Natural killer cell treated with Interleukin-12 subunit alpha and Interleukin-12 subunit beta and Interleukin-15 and Interleukin-18, amount 100 ng/mL, for 72 hours (primary cell): ENCODE results near the gene SLC22A23. TPM values are rescaled to one million over a fixed set of nuclear protein-coding genes. Genes with fewer than 3 reads are reported as not detected.

ENCODE experiments used
- ATAC-seq, 2 donors: fragments of 150-1000 bp; cut with Tn5 transposase in 1 of 2; sonication (Bioruptor Pico), chemical (Tn5 transposase) in 1 of 2; 2 replicates each; pipeline ENCODE4 v1.10.0; 2021
- DNase-seq: peaks from one replicate; pipeline ENCODE4 v3.0.0; 2022; ENCODE audit warnings: low spot score
- H3K27ac Mint-ChIP-seq, 2 donors: 1 replicate in 1 of 2; 2 replicates in 1 of 2; pipeline ENCODE4 v1.8.0; 2022; ENCODE audit warnings: mixed read lengths in 2 of 2, mild to moderate bottlenecking in 1 of 2, moderate library complexity in 1 of 2
- H3K27me3 Mint-ChIP-seq, 2 donors: 1 replicate in 1 of 2; 2 replicates in 1 of 2; pipeline ENCODE4 v1.8.0; 2022; ENCODE audit warnings: mixed read lengths in 2 of 2
- H3K36me3 Mint-ChIP-seq: one replicate; pipeline ENCODE4 v1.8.0; 2022; ENCODE audit warnings: mixed read lengths
- H3K4me1 Mint-ChIP-seq, 2 donors: 1 replicate in 1 of 2; 2 replicates in 1 of 2; pipeline ENCODE4 v1.8.0; 2022; ENCODE audit warnings: low read depth in 2 of 2, mixed read lengths in 2 of 2, mild to moderate bottlenecking in 1 of 2
- H3K4me3 Mint-ChIP-seq: one replicate; pipeline ENCODE4 v1.8.0; 2022; ENCODE audit warnings: mixed read lengths
- H3K9me3 Mint-ChIP-seq: 2 replicates; pipeline ENCODE4 v1.8.0; 2022; ENCODE audit warnings: mixed read lengths
- total RNA-seq, 2 donors: library from RNA; stranded (reverse); gene quantifications; one replicate each; pipeline ENCODE4 v1.2.3, GENCODE V29; 2022

The SLC22A23 gene
- total RNA-seq, 2 donors from 2014 or later: 0.11 to 0.14 TPM

DNA sequence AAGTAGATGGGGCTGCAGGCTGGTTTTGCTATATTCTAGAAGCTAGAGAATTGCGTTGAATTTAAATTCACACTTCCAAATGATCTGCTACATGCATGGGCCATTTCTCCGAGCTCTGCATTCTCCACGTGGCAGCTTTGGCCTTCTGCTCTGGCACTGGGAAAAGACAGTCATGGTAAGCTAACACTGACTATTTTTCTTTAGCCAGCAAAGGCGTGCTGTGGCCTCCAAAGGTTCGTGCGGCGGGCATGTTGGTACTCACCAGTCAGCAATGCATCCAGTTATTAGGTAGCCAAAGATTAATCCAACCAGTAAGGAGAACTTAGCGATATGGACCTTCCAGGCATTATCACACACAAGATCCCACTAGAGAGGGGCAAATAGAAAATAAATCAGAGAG is 41.4 kb downstream of the SLC22A23 start:
- no peak for DNase-seq
- H3K36me3 Mint-ChIP-seq: no peaks in the 10 kb centered on the region
- peaks cover 4% of the 10 kb centered on the region in 2 donors for H3K4me1 Mint-ChIP-seq
- H3K27ac Mint-ChIP-seq: no peak overlapping the region
- ATAC-seq: no peak
- no peak overlapping the region for H3K4me3 Mint-ChIP-seq
- H3K27me3 Mint-ChIP-seq: peaks cover 4 to 27% of the 10 kb centered on the region in 2 donors
- no peaks in the 10 kb centered on the region for H3K9me3 Mint-ChIP-seq

DNA sequence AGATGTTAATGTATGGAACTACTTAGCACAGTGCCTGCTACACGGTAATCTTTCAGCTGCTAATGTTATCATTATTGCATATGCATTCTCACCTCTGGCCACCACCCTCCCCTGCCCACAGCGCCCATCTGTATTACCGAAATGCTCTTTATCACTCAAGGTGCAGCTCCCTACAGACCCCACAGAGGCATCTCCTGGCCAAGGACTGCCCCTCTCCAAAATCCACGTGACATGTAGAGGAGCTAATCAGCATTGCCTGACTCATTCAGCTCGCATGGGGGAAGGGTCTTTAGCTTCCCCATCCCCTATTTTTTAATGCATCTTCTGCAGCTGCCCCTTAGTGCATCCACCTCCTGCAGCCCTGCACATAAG is 41.8 kb downstream of the SLC22A23 start:
- DNase-seq: no peak
- Mint-ChIP-seq H3K27me3 (peaks cover 4 to 23% of the 10 kb centered on the region in 2 donors), H3K4me3 (no peak overlapping the region), H3K4me1 (peaks cover 4% of the 10 kb centered on the region in 2 donors), H3K27ac (no peak overlapping the region), H3K9me3 (no peaks in the 10 kb centered on the region), H3K36me3 (no peaks in the 10 kb centered on the region)
- ATAC-seq: no peak

DNA sequence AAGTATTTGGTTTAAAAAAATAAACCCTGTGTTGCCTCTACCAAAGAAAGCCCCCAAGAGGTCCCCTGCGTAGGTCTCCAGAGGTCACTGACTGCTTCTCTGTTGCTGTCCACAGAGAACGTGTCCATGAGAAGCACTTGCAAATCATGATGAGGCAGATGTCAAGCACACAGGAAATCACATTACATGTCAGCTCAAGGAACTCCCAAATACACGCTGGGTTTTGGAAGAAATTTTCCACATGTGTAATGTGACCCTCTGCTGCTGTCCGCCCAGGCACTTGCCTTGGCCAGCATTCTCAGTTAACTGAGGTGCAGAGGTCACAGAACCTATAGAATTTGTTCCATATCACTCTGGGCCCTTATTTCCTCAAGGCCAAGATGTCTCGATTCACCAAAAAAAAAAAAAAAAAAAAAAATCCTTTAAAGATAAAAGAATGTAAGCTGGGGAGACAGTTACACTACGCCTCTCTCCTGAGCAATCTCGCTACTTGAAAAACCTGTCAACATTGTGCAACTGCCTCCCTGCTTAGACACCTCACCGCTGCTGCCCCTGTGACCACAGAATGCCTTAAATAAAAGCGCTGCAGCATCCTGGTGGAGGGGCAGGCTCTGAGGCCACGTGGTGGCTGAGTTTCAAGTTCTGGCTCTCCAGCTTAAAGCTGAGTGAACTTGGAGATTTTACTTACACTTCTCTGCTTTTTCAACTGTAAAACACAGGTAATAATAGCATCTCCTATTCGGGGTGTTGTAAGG is 42.3 kb downstream of the SLC22A23 start:
- no peaks in the 10 kb centered on the region for H3K9me3 Mint-ChIP-seq
- H3K36me3 Mint-ChIP-seq: no peaks in the 10 kb centered on the region
- no peak overlapping the region for H3K27ac Mint-ChIP-seq
- no peak overlapping the region for H3K4me3 Mint-ChIP-seq
- H3K27me3 Mint-ChIP-seq: peaks cover 0 to 22% of the 10 kb centered on the region in 2 donors
- peaks cover 4% of the 10 kb centered on the region in 2 donors for H3K4me1 Mint-ChIP-seq
- ATAC-seq: peak; percentile 34 to 63
- no peak for DNase-seq

DNA sequence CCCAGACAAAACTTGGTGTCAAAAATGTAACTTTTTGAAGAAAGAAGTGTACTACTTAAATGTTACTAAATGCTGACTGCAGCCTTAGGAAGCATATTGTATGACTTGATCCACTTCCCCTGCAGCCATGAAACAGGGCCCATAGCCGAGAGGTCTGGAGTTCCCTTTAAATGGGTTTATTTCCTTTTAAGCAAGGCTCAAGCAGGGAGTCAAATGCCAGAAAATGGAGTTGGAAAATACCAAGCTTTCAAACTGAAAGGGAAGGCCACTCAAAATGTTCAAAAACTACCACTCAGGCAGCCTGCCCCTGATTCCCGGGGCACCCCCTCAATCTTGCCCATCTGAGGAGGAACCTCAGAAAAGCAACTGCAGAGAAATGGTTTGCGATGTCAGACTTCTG is 43.3 kb downstream of the SLC22A23 start:
- no peaks in the 10 kb centered on the region for H3K36me3 Mint-ChIP-seq
- H3K9me3 Mint-ChIP-seq: no peaks in the 10 kb centered on the region
- ATAC-seq (no peak), DNase-seq (no peak)
- H3K27me3 Mint-ChIP-seq: peaks cover 0 to 26% of the 10 kb centered on the region in 2 donors
- H3K27ac Mint-ChIP-seq: no peak overlapping the region
- H3K4me3 Mint-ChIP-seq: no peak overlapping the region
- peaks cover 4% of the 10 kb centered on the region in 2 donors for H3K4me1 Mint-ChIP-seq

DNA sequence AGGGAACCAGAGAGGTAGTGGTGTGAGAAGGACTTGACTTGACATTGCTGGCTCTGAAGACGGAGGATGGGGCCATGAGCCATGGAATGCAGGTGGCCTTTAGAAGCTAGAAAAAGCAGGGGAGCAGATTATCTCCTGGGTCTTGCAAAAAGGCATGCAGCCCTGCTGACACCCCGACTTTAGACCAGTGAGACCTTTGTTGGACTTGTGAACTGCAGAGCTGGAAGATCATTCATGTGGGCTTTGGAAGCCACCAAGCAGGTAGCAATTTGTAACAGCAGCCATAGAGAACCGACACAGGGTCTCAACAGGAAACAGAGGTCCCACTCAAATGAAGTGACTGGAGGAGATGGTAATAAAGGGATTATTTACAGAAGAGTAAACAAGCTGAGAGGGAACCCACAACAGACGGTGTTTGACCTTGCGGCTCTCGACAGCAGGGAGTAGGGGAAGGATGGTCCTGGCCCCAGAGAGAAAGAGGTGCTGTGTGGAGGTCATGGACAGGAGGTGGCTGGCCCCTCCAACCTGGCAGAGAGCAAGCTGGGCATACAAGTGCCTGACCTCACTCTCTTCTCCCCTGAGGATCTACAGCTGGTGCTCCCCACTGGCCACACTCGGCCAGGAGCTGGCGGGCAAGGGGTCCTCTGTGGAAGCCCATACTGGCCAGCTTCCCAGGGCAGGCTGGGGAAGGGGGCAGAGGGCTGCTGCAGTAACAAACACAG is 43.9 kb downstream of the SLC22A23 start:
- H3K27ac Mint-ChIP-seq: no peak overlapping the region
- no peaks in the 10 kb centered on the region for H3K36me3 Mint-ChIP-seq
- peaks cover 0 to 26% of the 10 kb centered on the region in 2 donors for H3K27me3 Mint-ChIP-seq
- no peaks in the 10 kb centered on the region for H3K9me3 Mint-ChIP-seq
- H3K4me3 Mint-ChIP-seq: no peak overlapping the region
- H3K4me1 Mint-ChIP-seq: peaks cover 4% of the 10 kb centered on the region in 2 donors
- ATAC-seq (peak; percentile 19 to 56), DNase-seq (no peak)

DNA sequence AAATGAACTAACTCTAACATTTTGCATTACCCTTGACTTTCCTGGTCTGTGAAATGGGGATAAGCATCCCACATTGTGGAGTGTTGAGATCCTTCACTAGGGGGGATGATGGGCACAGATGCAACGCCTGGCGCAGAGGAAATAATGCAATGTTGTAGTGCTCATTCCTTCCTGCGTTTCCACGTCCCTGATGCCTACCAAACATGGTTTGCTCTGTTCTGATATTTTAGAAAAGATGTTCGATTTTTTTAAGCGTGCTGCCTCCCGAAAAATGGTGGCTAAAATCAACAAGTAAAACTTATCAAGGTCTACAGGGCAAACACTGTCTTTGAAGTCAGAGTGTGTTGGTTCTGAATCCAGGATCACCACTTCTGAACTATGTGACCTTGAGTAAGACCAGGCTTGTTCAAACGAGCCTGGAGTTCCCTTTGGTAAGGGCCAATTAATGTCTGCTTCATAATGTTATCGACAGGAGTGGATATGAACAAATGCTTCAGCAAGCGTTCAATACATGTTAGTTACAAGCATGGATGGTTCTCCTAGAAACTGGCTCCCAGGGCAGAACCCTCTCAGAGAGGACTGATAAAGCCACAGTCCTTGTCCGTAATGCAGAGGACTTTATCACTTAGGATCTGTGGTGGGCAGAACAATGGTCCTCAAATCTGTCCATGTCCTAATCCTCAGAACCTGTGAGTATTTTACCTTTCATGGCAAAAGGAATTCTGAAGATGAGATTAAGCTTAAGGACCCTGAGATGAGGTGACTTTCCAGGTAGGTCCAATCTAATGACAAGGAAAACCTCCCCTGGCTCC is 44.7 kb downstream of the SLC22A23 start:
- peaks cover 4% of the 10 kb centered on the region in 2 donors for H3K4me1 Mint-ChIP-seq

DNA sequence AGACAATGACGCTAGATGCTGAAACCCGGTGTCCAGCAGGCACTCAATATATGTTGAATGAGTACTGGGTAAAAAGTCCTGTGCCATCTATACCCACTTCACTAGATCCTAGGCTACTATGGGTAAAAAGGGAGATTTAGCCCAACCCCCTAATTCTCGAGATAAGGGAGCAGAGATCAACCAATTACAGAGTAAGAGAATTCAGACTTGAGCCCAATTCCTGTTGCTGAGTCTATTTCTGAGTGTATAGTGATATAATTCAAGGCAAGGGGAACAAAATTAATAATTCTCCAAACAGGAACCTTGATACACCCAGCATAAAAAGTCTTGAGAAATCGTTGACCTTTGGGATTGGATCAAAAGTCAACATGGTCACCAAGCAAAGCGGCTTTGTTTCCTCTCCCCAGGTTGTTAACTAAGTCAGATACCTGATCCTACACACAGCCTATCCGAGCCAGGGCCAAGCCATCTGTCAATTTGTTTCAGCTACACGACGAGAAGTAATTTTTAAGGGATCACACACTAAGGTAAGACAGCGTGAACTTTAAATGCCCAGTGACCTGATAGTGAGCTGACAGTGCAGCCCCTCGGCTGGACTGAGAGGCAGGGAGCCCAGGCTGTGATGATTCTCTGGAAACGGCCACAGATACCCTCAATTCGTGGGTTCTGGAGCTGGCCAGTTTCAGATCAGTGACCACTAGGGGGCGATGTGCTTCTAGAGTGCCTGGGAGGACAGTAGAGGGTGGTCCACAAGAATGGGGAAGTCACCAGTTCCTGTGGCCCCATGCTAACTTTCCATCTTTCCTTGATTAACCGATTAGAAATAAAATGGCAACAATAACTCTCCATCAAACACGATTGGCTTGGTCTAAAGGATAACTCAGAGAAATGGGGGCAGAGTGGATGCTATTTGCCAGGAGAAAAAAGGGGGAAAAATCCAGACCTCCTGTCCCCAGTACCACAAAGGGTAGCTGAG is 46.2 kb downstream of the SLC22A23 start:
- Mint-ChIP-seq H3K36me3 (no peaks in the 10 kb centered on the region), H3K4me1 (peaks cover 4% of the 10 kb centered on the region in 2 donors), H3K4me3 (no peak overlapping the region), H3K27ac (no peak overlapping the region), H3K9me3 (no peaks in the 10 kb centered on the region), H3K27me3 (peaks cover 4 to 34% of the 10 kb centered on the region in 2 donors)
- ATAC-seq (peak in 1 of 2 donors; percentile 31), DNase-seq (no peak)

More for the DNA sequence above, 44.7 kb downstream of the SLC22A23 start:
- ATAC-seq: no peak
- Mint-ChIP-seq H3K27ac (no peak overlapping the region), H3K36me3 (no peaks in the 10 kb centered on the region), H3K27me3 (peaks cover 4 to 32% of the 10 kb centered on the region in 2 donors), H3K4me3 (no peak overlapping the region), H3K9me3 (no peaks in the 10 kb centered on the region)
- DNase-seq: no peak

DNA sequence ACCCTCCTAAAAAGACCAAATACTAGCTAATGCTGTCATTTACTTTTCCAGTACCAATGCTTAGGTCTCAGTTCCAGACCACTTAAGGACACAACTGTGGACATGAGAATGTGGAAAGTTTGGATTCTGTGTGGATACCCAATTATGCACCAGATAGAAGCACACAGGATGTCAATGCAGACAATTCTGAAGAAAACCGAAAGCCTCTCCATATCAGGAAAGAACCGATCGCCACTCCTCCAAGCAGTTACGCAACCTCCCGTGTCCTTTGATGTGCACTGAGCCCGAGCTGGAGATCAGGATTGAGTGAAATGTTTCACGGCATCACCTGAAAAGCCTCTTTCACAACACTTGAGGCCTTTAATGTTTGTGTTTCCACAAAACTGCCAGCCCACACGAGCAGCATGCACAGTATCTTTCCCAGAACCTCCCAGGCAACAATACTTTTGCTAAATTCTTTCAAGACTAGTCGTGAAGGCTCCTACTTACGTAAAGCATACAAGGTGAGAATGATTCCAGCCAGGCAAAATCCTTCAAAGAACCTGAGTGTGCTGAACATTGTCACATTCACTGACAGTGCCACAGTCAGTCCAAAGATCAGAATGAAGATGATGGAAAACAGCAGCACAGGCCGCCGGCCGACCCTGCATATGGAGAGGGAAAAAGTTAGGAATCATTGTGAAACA is 47.0 kb downstream of the SLC22A23 start:
- H3K27me3 Mint-ChIP-seq: peaks cover 4 to 34% of the 10 kb centered on the region in 2 donors
- H3K9me3 Mint-ChIP-seq: no peaks in the 10 kb centered on the region
- no peaks in the 10 kb centered on the region for H3K36me3 Mint-ChIP-seq
- peaks cover 2 to 4% of the 10 kb centered on the region in 2 donors for H3K4me1 Mint-ChIP-seq
- no peak overlapping the region for H3K4me3 Mint-ChIP-seq
- ATAC-seq (no peak), DNase-seq (no peak)
- no peak overlapping the region for H3K27ac Mint-ChIP-seq

DNA sequence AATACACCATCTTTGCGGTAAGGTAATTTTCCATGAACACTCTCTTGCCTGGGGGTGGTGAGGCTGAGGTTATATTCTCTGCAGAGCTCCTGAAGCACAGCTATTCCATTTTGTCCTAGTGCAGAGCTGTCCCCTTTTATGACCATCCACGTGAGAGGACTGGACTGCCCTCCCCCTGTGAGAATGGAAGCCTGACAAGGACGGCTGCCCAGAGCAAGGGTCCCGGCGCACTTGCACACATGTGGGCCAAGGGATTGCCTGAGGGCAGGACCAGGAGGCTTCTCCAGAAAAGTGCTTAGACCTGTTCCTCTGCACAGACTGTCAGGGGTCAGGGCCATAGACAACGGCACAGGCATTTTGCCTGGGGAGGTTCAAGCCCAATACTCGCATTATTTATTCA is 48.2 kb downstream of the SLC22A23 start:
- H3K27me3 Mint-ChIP-seq: peaks cover 9 to 34% of the 10 kb centered on the region in 2 donors
- H3K27ac Mint-ChIP-seq: no peak overlapping the region
- peaks cover 0 to 4% of the 10 kb centered on the region in 2 donors for H3K4me1 Mint-ChIP-seq
- no peak overlapping the region for H3K4me3 Mint-ChIP-seq
- no peaks in the 10 kb centered on the region for H3K9me3 Mint-ChIP-seq
- ATAC-seq: no peak
- DNase-seq: no peak
- no peaks in the 10 kb centered on the region for H3K36me3 Mint-ChIP-seq

DNA sequence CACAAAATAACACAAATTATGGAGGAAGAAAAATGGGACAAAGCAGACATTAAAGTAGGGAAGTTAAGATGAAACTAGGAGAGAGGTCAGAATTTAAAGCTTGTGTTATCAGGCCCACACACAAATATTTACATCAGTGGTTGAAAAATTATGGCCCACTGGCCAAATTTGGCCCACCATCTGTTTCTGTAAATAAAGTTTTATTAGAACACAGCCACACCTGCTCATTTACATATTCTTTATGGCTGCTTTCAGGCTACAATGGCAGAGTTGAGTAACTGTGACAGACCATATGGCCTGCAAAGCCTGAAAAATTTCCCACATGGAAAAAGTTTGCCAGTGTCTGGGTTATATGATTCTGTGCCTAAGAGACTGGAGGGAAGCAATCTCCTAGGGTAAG is 49.0 kb downstream of the SLC22A23 start:
- no peaks in the 10 kb centered on the region for H3K36me3 Mint-ChIP-seq
- H3K4me3 Mint-ChIP-seq: no peak overlapping the region
- peaks cover 0 to 4% of the 10 kb centered on the region in 2 donors for H3K4me1 Mint-ChIP-seq
- no peak overlapping the region for H3K27ac Mint-ChIP-seq
- peaks cover 13 to 31% of the 10 kb centered on the region in 2 donors for H3K27me3 Mint-ChIP-seq
- H3K9me3 Mint-ChIP-seq: no peaks in the 10 kb centered on the region
- DNase-seq (no peak), ATAC-seq (no peak)

DNA sequence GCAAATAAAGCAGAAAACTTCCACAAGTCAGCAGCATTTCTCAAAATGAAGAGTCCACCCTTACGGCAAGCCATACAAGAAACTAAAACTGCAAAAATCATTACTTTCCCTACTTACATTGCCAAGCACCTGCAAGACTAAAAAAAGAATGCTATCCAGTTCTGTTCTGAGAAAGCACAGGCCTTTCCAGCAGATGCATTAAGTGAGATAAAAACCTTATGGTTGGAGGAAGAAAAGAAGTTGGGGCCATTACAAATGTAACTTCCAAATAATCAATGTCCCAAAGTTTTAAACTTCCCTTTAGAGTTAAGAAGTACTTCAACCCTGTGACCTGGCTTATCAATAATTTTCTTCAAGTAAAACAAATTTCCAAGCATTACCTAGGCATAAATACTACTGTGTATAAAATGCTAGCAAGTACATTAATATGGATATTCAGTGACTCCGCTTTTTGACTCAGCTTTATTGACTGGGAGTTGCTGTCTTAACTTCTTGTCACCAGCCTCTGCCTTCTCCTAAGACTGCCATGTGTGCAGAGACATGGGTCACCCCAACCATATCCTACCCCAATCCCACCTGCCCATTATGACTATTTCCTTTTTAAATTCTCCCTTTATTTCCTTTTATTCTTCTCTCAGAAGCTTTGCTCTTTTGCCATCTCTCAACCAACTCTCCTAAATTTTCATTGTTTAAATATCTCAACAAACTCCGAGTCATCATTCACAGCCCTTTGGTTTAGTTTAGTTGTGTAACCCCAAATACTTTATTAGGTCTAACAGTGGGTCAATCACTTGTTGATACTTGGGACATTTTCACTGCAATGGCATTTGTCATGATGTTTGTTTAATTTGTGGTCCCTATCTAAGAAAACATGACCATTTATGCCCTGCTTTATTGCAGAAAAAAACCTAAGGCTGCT is 49.7 kb downstream of the SLC22A23 start:
- H3K36me3 Mint-ChIP-seq: no peaks in the 10 kb centered on the region
- H3K4me1 Mint-ChIP-seq: peaks cover 0 to 4% of the 10 kb centered on the region in 2 donors
- H3K27me3 Mint-ChIP-seq: peaks cover 13 to 29% of the 10 kb centered on the region in 2 donors
- DNase-seq (no peak), ATAC-seq (no peak)
- no peak overlapping the region for H3K27ac Mint-ChIP-seq
- H3K4me3 Mint-ChIP-seq: no peak overlapping the region
- H3K9me3 Mint-ChIP-seq: no peaks in the 10 kb centered on the region
